IPS DF 4.7 (cell line): ENCODE measurements around the gene POPDC2.

Experiments
- DNase-seq: peaks from one replicate; pipeline ENCODE4 v3.0.0-alpha.2; 2013; ENCODE audit warnings: low spot score; ENCODE audit errors: extremely low read depth

The POPDC2 gene

DNA sequence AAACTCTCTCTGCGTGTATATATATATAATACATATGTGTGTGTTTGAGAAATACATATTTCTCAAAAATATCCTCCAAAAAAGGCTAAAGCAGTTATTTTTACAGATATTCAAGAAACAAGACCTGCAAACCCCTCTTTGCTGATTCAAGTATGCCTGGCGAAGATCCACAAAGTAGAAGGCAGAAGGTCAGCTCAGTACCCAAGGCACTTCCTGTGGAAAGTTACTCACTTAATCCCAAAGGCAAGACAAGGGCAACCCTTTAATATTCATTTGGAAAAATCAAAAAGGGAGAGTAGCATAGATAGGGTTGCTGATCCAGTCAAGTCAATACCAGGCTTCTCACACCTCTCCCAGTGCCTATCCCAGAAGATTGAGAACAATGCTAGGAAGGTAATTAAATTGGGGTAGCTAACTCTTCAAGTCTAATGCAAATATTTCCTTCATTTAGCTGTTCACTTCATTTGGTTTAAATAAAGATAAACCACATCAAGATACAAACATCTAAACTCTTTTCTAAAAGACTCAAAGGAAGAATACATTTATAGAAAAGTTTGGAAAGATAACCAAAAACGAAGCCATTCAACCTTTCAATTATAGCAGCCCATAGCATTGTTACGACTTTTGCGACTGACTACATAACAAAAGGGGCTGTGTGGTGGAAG lies 9.6 kb upstream of the POPDC2 start:
- DNase-seq = no peak

DNA sequence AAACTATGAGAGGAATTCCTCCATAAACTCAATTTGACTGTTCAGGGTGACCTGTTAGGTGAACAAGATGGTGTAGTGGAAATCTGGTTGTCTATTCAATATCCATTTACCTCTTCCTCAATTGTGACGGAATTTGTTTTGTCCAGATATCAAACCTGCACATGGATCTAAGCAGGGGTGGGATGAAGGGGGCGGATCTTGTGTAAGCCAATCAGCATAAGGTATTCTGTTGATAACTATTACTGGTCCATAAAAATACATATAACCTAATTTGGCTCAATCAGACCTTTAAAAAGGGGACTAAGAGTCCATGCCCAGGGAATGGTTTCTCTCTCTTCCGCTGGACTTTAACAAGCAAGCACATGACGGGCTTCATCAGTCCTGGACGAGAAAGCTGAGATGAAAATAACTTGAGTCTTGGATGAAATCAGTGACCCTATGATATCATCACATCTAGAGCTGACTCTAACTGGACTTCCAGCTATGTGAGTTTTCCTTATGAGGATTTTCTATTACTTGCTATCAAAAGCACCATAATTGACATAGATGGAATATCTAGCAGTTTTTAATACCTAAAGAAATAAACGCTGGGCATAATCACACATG lies 5.7 kb upstream of the POPDC2 start:
- no peak for DNase-seq

DNA sequence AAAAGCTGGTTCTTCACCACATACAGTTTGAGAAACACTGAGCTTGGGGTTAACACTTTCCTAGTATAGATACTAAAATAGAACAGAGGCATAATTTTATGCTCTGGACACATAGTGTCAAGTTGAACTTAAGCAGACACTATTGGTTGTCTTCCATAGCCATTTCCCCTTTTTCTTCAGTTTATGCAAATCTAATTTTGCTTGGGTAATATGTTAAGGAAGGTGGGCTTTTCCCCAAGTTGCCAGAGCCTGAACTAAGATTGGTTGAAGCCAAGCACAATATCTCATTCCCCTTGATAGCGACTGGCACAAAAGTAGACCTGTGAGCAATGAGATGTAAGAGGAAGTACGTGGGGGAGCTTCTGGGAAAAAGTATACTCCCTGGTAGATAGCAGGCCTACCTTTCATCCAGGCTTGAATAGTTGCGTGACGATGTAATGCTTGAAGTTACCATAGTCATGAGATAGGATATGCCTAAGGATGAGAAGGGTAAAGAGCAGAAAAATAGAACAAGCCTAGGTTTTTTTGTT lies 4.5 kb upstream of the POPDC2 start:
- no peak for DNase-seq

- no peak for DNase-seq
Observed at GRCh38 chr3:119664370-119664769, 4.0 kb upstream of the POPDC2 start.

DNA sequence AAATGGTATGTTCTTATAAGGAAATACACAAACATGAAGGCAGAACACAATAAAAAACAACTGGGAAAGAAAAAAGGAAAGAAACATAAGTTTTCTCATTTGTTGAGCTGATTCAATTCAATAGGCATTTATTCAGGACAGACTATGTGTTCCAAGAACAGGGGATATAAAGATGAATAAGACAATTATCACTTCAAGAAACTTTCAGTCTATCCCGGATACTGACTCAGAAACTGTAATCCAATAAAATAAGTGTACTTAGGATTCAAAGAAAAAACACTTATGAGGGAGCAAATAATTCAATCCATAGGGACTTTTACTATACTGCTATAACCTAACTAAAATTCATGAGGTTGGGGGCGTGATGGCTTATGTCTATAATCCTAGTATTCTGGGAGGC lies 3.5 kb upstream of the POPDC2 start:
- DNase-seq = no peak

DNA sequence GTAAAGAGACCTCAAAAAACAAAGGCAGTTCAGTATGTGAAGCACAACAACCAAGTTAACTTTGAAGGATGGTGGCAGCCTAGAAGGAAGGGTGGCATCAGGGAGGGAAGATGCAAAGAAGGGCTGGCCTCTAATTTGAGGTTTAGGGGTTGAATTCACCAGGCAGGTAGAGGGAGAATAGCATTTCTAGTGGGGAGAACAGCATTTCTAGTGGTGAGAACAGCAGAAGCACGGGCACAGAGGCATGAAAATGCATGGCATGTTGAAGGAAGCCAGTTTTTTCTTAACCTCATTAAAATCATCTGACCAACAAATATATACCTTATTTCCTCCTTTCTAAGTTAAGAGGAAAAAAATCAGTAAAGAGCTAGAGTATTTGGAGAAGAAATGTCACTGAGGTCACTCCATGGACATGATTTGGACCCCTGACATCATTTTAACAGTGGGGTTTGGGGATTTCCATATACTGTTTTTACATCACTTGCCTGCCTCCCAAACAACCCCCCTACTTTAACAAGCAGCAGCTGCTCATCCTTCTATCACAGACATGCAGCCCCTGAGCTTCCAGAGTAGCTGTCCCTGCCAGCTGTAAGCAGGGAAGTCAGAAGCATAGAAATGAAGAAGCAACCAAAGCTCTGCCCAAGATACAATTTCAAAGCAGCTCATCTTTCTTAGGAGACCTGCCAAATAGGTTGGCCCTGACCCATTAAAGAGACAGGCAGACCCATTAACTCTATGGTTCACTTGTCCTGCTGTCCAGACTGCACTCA lies 2.4 kb upstream of the POPDC2 start:
- no peak for DNase-seq

DNA sequence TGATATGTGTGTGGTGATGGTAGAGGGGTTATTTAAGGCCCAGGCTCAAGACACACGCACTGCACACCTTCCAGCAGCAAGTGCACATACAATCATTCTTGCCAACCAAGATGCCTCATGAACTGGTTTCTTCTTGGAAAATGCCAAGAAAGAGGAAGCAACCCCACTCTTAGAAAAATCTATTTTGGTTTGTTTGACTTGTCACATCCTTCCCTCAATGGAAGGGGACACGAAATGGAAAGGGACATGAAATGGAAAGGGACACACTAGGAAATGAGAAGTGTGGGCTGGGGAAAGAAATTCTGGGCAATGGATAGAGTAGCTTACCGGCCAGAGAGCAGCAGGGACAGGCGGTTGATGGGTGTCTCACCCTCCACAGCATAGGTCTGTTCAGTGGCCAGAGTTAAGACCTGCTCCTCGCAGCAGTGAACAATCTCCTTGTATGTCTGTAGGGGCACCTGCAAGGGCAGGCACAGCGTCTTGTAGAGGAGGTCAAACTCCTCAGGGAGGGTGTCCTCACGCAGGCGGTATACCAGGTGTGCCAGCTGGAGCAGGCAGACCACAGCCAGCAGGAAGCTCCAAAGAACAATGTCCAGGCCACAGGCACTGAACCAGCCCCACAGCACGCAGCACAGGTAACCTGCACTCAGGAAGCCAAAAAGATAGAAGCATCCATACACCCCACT lies 640 bp downstream of the POPDC2 start:
- DNase-seq = no peak

- no peak for DNase-seq
Observed at GRCh38 chr3:119658994-119659393, 1.4 kb downstream of the POPDC2 start.

- DNase-seq = no peak
Observed at GRCh38 chr3:119657887-119658702, 2.3 kb downstream of the POPDC2 start.

- DNase-seq = no peak
Observed at GRCh38 chr3:119653876-119654275, 6.5 kb downstream of the POPDC2 start.

DNA sequence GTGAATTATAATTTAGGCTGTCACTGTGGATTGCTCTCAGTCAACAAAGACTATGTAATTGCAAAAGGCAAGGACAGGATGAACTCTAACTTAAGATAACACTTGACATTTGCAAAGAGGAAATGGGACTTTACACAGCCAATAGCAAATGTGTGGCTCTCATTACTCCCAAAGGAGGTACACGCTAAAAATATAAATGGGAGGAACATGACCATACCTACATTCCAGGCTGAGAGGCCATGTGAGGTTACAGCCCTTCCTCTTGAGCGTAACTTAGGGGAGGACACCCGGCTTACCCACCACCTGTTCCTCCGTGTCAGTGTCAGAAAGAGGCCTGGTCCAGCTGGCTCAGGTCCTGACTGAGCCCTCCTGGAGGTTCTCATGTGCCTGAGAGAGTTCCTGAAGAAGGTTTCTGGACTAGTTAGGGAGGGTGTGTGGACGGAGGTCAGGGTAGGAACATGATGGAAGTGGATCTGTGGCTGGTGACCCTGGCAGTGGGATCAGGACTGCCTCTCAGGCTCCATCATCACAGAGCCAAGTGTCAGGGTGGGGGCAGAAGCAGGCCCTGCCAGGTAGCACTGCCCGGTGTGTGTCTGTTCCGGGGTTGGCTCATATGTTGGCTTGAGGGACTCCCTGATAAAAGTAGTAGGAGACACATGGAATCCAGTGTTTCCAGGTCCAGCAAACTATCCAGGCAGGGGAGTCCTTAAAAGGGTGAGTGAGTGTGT lies 7.9 kb downstream of the POPDC2 start:
- no peak for DNase-seq

- no peak for DNase-seq
Observed at GRCh38 chr3:119649761-119650160, 10.6 kb downstream of the POPDC2 start.

GRCh38 chr3:119647843-119648575 lies 12.4 kb downstream of the POPDC2 start:
- no peak for DNase-seq

DNA sequence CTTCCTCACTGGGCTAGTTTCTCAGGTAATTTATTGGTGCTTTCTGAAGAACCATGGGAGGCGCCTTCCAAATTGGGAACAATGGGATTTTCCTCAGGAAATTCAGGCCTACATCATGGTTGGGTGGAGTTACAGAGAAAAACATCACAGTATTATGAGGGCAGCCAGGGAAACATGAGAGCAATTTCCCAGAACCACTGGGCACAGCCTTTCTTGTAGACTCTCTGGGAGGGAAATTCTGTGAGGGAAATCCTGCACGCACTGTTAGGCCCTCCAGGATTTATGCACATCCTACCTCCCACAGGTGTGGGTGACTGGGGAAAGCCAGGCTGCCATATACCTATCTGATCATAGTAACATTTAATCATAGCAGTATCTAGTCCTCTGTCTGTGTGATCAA lies 13.2 kb downstream of the POPDC2 start:
- no peak for DNase-seq

- DNase-seq = no peak
Observed at GRCh38 chr3:119645813-119646212, 14.6 kb downstream of the POPDC2 start.

DNA sequence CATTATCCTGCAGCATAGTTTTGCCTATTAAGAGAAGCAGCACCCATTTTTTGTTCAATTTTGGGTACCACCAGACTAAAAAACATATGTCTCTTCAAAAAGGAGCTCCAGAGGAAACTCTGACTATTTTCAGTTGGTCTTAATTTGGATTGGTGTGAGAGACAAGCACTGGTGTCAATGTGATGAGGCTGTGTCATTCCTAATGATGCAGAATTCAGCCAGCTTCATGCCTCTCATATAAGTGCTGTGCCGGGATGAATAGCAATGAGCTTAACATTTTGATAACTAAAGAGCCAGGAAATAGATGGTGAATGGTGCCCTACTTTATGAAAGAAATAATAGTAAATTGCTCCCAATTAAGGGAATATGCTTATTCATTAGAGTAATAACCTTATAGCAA lies 15.9 kb downstream of the POPDC2 start:
- DNase-seq = no peak

GRCh38 chr3:119643528-119643927 lies 16.9 kb downstream of the POPDC2 start:
- DNase-seq = no peak

- no peak for DNase-seq
Observed at GRCh38 chr3:119642746-119643473, 17.5 kb downstream of the POPDC2 start.

GRCh38 chr3:119641416-119641815 lies 19.0 kb downstream of the POPDC2 start:
- no peak for DNase-seq
